Epithelial cell of proximal tubule (primary cell): ENCODE measurements around the gene LAMB4. TPM values are rescaled to one million over a fixed set of nuclear protein-coding genes. Genes with fewer than 3 reads are reported as not detected.

Experiments used
- DNase-seq: peaks from one replicate; pipeline ENCODE4 v3.0.0-alpha.2; 2011; ENCODE audit warnings: low read depth
- H3K4me3 ChIP-seq: 2 replicates; pipeline ENCODE4 v1.5.1; 2011; ENCODE audit warnings: low read depth, mild to moderate bottlenecking, low read length
- CTCF ChIP-seq: conservative IDR thresholded peaks from 2 replicates; pipeline ENCODE4 v1.5.1; 2012; ENCODE audit warnings: low read depth, mild to moderate bottlenecking, low read length
- total RNA-seq: library from RNA; depleted of rRNA; stranded (reverse); fragments of >200 nt; gene quantifications from 2 replicates; pipeline ENCODE4 v1.2.3, GENCODE V29; 2015

LAMB4 gene
- total RNA-seq, 1 donor from 2014 or later = 0.46 TPM

GRCh38 chr7:108127461-108127860 lies 2.7 kb downstream of the LAMB4 start:
- TF ChIP-seq CTCF = no peak
- H3K4me3 ChIP-seq = no peak overlapping the region
- DNase-seq = no peak

GRCh38 chr7:108124820-108125219 lies 5.3 kb downstream of the LAMB4 start:
- no peak for DNase-seq
- TF ChIP-seq CTCF = no peak
- no peak overlapping the region for H3K4me3 ChIP-seq

GRCh38 chr7:108122181-108122580 lies 8.0 kb downstream of the LAMB4 start:
- no peak for DNase-seq
- TF ChIP-seq CTCF = no peak
- no peak overlapping the region for H3K4me3 ChIP-seq

GRCh38 chr7:108120933-108121332 lies 9.2 kb downstream of the LAMB4 start:
- no peak for TF ChIP-seq CTCF
- no peak overlapping the region for H3K4me3 ChIP-seq
- DNase-seq = no peak

GRCh38 chr7:108120196-108120595 lies 10.0 kb downstream of the LAMB4 start:
- H3K4me3 ChIP-seq = no peak overlapping the region
- TF ChIP-seq CTCF = no peak
- DNase-seq = no peak

- H3K4me3 ChIP-seq = no peak overlapping the region
- TF ChIP-seq CTCF = peak; percentile 22
- DNase-seq = no peak
These were observed 11.2 kb downstream of the LAMB4 start for GRCh38 chr7:108118959-108119358.

GRCh38 chr7:108114117-108114841 lies 15.9 kb downstream of the LAMB4 start:
- peak; percentile 86 for TF ChIP-seq CTCF
- DNase-seq = no peak
- no peak overlapping the region for H3K4me3 ChIP-seq
